Naive thymus-derived CD4-positive, alpha-beta T cell (primary cell): Measurements from ENCODE around the gene RBM17. TPM values are rescaled to one million over a fixed set of nuclear protein-coding genes. Genes with fewer than 3 reads are reported as not detected.

Experiments used
- ATAC-seq: fragments of 150-1000 bp; cut with Tn5 transposase; 2 replicates; pipeline ENCODE4 v1.10.0; 2021; ENCODE audit warnings: mild to moderate bottlenecking, moderate library complexity
- CTCF ChIA-PET: fragments of 350-600 bp; sonication (Branson Sonifier 250); formaldehyde crosslinking; loops from one replicate; lab custom pipeline; 2021; ENCODE audit warnings: antibody characterized with exemption; lab: Charles Lee
- POLR2A ChIA-PET: fragments of 350-600 bp; sonication (Branson Sonifier 250); formaldehyde crosslinking; loops from one replicate; lab custom pipeline; 2021; ENCODE audit warnings: antibody characterized with exemption, inconsistent platforms; lab: Charles Lee
- DNase-seq, 9 donors: peaks; one replicate each; pipeline versions ENCODE4 v3.0.0 to v3.0.0-alpha.2; 2020 to 2022; ENCODE audit warnings: mixed read lengths in 1 of 9
- H3K27ac ChIP-seq: one replicate; pipeline ENCODE4 v1.7.0; 2013; ENCODE audit warnings: mild to moderate bottlenecking, low read depth, low read length, moderate library complexity
- H3K27me3 ChIP-seq, 2 donors: one replicate each; pipeline ENCODE4 v1.7.0; 2013; ENCODE audit warnings: low read length in 2 of 2, mild to moderate bottlenecking in 2 of 2, moderate library complexity in 2 of 2; ENCODE audit not compliant: control insufficient read depth in 2 of 2, insufficient read depth in 2 of 2
- H3K36me3 ChIP-seq, 3 experiments: 1 replicate in 2 of 3; 2 replicates in 1 of 3; pipeline ENCODE4 v1.7.0; 2013; ENCODE audit warnings: low read length in 3 of 3, mild to moderate bottlenecking in 3 of 3, moderate library complexity in 1 of 3; ENCODE audit not compliant: insufficient read depth in 3 of 3, control insufficient read depth in 2 of 3
- H3K4me1 ChIP-seq, 2 donors: one replicate each; pipeline ENCODE4 v1.7.0; 2013; ENCODE audit warnings: low read length in 2 of 2, mild to moderate bottlenecking in 2 of 2, moderate library complexity in 1 of 2; ENCODE audit not compliant: control insufficient read depth in 2 of 2, insufficient read depth in 2 of 2
- H3K4me3 ChIP-seq: 2 replicates; pipeline ENCODE4 v1.7.0; 2013; ENCODE audit warnings: mild to moderate bottlenecking, low read length
- H3K9me3 ChIP-seq, 3 experiments: 1 replicate in 2 of 3; 2 replicates in 1 of 3; pipeline ENCODE4 v1.7.0; 2013; ENCODE audit warnings: low read length in 3 of 3; ENCODE audit not compliant: control insufficient read depth in 2 of 3
- H3K27ac Mint-ChIP-seq, 9 donors: one replicate each; pipeline ENCODE4 v1.8.0; 2020 to 2022; ENCODE audit warnings: mixed read lengths in 9 of 9, mild to moderate bottlenecking in 8 of 9, moderate library complexity in 5 of 9, inconsistent platforms in 2 of 9
- H3K27me3 Mint-ChIP-seq, 5 donors: one replicate each; pipeline ENCODE4 v1.8.0; 2021 to 2022; ENCODE audit warnings: mixed read lengths in 5 of 5, mild to moderate bottlenecking in 1 of 5
- H3K36me3 Mint-ChIP-seq, 5 donors: one replicate each; pipeline ENCODE4 v1.8.0; 2020 to 2022; ENCODE audit warnings: mixed read lengths in 5 of 5, mild to moderate bottlenecking in 3 of 5, inconsistent platforms in 1 of 5
- H3K4me1 Mint-ChIP-seq, 7 donors: one replicate each; pipeline ENCODE4 v1.8.0; 2020 to 2022; ENCODE audit warnings: mixed read lengths in 7 of 7, mild to moderate bottlenecking in 3 of 7, inconsistent platforms in 1 of 7
- H3K4me3 Mint-ChIP-seq, 10 donors: one replicate each; pipeline ENCODE4 v1.8.0; 2020 to 2022; ENCODE audit warnings: mild to moderate bottlenecking in 10 of 10, mixed read lengths in 10 of 10, moderate library complexity in 6 of 10, inconsistent platforms in 2 of 10
- H3K9me3 Mint-ChIP-seq, 11 donors: one replicate each; pipeline ENCODE4 v1.8.0; 2020 to 2022; ENCODE audit warnings: mixed read lengths in 11 of 11, mild to moderate bottlenecking in 4 of 11, inconsistent platforms in 1 of 11, moderate library complexity in 1 of 11
- intact Hi-C, 2 donors: fragments of 100-400 bp; cut with micrococcal nuclease; formaldehyde crosslinking; loops; one replicate each; pipeline ENCODE4 v1.15.1; 2023
- polyA plus RNA-seq, 2 donors: library from polyadenylated mRNA; unstranded; fragments of 300-500 nt; fragmentation: Illumina TruSeq; gene quantifications; one replicate each; pipeline ENCODE4 v1.2.3, GENCODE V29; 2021
- total RNA-seq, 6 experiments: library from RNA in 5 of 6; stranded (reverse) in 5 of 6; gene quantifications; 1 replicate in 5 of 6; 2 replicates in 1 of 6; pipeline ENCODE4 v1.2.3 and lab custom pipeline; 2021 to 2026

Gene RBM17
- total and polyA plus RNA-seq, 7 experiments from 2014 or later: 66.6 to 158 (median 121) TPM

DNA sequence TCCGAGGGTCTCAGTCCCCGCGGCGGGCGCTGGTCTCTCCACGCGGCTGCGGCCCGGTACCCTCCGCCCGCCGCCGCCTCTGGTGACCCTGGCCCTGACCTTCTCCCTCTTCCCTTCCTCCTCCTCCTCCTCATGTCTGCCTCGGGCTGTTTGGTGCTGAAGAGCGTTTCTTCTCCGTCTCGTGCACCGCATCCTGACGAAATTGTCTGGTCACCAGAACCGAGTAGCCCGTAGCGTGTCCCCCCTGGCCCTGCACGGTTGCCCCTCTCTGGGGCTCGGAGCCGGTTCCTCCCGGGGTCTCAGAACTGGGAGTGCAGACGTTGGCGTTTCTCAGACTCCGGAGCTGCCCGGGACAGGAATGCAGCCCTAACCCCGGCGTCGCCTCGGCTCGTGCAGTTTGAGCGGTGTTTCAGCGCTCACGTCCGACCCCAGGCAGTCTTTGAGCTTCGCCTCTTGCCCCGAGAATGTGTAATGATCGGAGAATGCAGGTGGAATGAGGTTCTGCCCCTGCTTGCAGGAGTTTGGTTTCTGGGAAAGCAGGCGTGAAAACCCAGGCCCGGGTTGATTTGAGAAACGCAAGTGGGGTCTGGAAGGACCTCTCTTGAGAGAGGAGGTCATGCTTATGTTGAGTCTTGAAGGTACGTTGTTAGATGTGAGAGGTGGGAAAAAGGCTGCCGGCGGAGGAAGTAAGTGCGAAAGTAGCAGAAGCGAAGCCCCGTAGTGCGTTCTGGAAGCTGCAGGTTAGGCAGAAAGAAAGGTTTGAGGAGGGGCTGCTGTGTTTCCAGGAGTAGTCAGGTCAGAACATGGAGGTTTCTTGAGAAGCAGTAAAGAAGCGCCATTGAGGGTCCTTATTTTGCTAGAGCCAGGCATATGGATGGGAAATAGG, 743 bp downstream of the RBM17 start:
- H3K27me3 ChIP-seq: no peaks in the 10 kb centered on the region
- peak overlapping the region; percentile 84 for H3K27ac ChIP-seq
- peak overlapping the region; percentile 84 to 100 (median 94) for H3K4me3 Mint-ChIP-seq
- intact Hi-C loops: loop anchor here (1.0 to 10.0 kb wide), 8 partner anchors 55 to 589 kb away; partner anchors contain the start of genes GDI2 (in 2 of the 2), FBH1 (in 1 of the 2), PRKCQ (in 1 of the 2) and TASOR2 (in 1 of the 2)
- no peaks in the 10 kb centered on the region for H3K9me3 ChIP-seq
- H3K9me3 Mint-ChIP-seq: peaks cover 0 to 1% (median 0%) of the 10 kb centered on the region in 11 donors
- peak; percentile 1 for ATAC-seq
- peaks cover 52 to 80% (median 71%) of the 10 kb centered on the region in 7 donors for H3K4me1 Mint-ChIP-seq
- H3K27me3 Mint-ChIP-seq: no peaks in the 10 kb centered on the region
- peaks cover 24 to 45% of the 10 kb centered on the region in 2 donors for H3K4me1 ChIP-seq
- ChIA-PET POLR2A (interaction anchor here (0.7 to 1.6 kb wide), 7 partner anchors 20 to 504 kb away, joined by 3 to 8 read pairs (median 3); partner anchors contain the start of gene PFKFB3), CTCF (interaction anchor here (0.7 to 1.9 kb wide), 6 partner anchors 35 to 320 kb away, joined by 3 to 10 read pairs (median 4); no protein-coding TSS in a partner anchor)
- peak in 6 of 9 donors; percentile 19 to 31 (median 27) for DNase-seq
- H3K27ac Mint-ChIP-seq: peak overlapping the region; percentile 58 to 91 (median 82)
- H3K36me3 ChIP-seq: peaks cover 0 to 3% (median 0%) of the 10 kb centered on the region in 3 experiments
- H3K36me3 Mint-ChIP-seq: peaks cover 0 to 6% (median 0%) of the 10 kb centered on the region in 5 donors
- H3K4me3 ChIP-seq: peak overlapping the region; percentile 85

DNA sequence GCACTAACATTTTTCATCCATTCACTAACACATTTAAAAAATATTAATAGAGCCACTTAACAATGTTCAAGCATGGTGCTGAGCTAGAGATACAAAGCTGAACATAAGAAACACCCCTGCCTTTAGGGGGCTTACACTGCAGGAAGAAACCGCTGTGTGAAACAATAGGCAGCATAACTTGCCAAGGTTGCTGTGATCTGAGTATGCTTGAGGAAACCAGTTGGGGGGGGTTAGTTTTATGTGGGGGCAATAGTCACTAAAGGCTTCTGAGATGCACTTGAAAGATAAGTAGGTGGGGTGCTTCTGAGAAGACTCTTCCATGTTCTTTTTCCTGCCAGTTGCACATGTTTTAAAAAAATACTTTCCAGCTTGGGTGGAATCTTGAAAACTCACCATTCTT, 2.8 kb downstream of the RBM17 start:
- ChIA-PET POLR2A (interaction anchor here (0.8 to 1.2 kb wide), 3 partner anchors 23 to 257 kb away, joined by 3 read pairs; no protein-coding TSS in a partner anchor), CTCF (interaction anchor here (1.0 to 1.9 kb wide), 2 partner anchors 72 to 77 kb away, joined by 3 to 4 read pairs; no protein-coding TSS in a partner anchor)
- peaks cover 20 to 40% of the 10 kb centered on the region in 2 donors for H3K4me1 ChIP-seq
- Mint-ChIP-seq H3K27me3 (no peaks in the 10 kb centered on the region), H3K4me1 (peaks cover 56 to 87% (median 83%) of the 10 kb centered on the region in 7 donors), H3K36me3 (peaks cover 0 to 9% (median 0%) of the 10 kb centered on the region in 5 donors), H3K27ac (peak overlapping the region in 7 of 9 donors; percentile 10 to 67 (median 51)), H3K4me3 (peak overlapping the region; percentile 44 to 100 (median 52)), H3K9me3 (peaks cover 0 to 1% (median 0%) of the 10 kb centered on the region in 11 donors)
- no peaks in the 10 kb centered on the region for H3K27me3 ChIP-seq
- ATAC-seq (no peak), DNase-seq (peak in 2 of 9 donors; percentile 18 to 35)
- H3K9me3 ChIP-seq: no peaks in the 10 kb centered on the region
- intact Hi-C loops: no loop called here
- H3K4me3 ChIP-seq: no peak overlapping the region
- peak overlapping the region; percentile 9 for H3K27ac ChIP-seq
- H3K36me3 ChIP-seq: peaks cover 0 to 3% (median 0%) of the 10 kb centered on the region in 3 experiments

GRCh38 chr10:6092731-6093130, 3.9 kb downstream of the RBM17 start:
- ChIA-PET POLR2A (interaction anchor here (1.2 kb wide), 1 partner anchor 256 kb away, joined by 3 read pairs; no protein-coding TSS in a partner anchor), CTCF (interaction anchor here (1.9 kb wide), 1 partner anchor 78 kb away, joined by 4 read pairs; no protein-coding TSS in a partner anchor)
- intact Hi-C loops: no loop called here
- no peak for ATAC-seq
- Mint-ChIP-seq H3K4me3 (peak overlapping the region in 4 of 10 donors; percentile 19 to 95 (median 38)), H3K36me3 (peaks cover 0 to 16% (median 5%) of the 10 kb centered on the region in 5 donors), H3K9me3 (no peaks in the 10 kb centered on the region), H3K27me3 (no peaks in the 10 kb centered on the region), H3K4me1 (peaks cover 56 to 85% (median 77%) of the 10 kb centered on the region in 7 donors), H3K27ac (peak overlapping the region in 3 of 9 donors; percentile 10 to 55 (median 33))
- H3K9me3 ChIP-seq: no peaks in the 10 kb centered on the region
- H3K36me3 ChIP-seq: peaks cover 0 to 13% (median 0%) of the 10 kb centered on the region in 3 experiments
- no peak overlapping the region for H3K4me3 ChIP-seq
- DNase-seq: no peak
- H3K4me1 ChIP-seq: peaks cover 20 to 34% of the 10 kb centered on the region in 2 donors
- H3K27me3 ChIP-seq: no peaks in the 10 kb centered on the region
- no peak overlapping the region for H3K27ac ChIP-seq

GRCh38 chr10:6095810-6096570, 7.2 kb downstream of the RBM17 start:
- ATAC-seq (no peak), DNase-seq (no peak)
- Histone ChIP-seq H3K27ac (no peak overlapping the region), H3K4me1 (peaks cover 6 to 18% of the 10 kb centered on the region in 2 donors), H3K4me3 (no peak overlapping the region), H3K27me3 (no peaks in the 10 kb centered on the region), H3K9me3 (no peaks in the 10 kb centered on the region), H3K36me3 (peaks cover 0 to 26% (median 0%) of the 10 kb centered on the region in 3 experiments)
- Mint-ChIP-seq H3K9me3 (no peaks in the 10 kb centered on the region), H3K36me3 (peaks cover 6 to 22% (median 10%) of the 10 kb centered on the region in 5 donors), H3K27me3 (no peaks in the 10 kb centered on the region), H3K4me1 (peaks cover 38 to 75% (median 68%) of the 10 kb centered on the region in 7 donors), H3K4me3 (no peak overlapping the region), H3K27ac (peak overlapping the region in 3 of 9 donors; percentile 16 to 65 (median 59))
- intact Hi-C loops: no loop called here
- CTCF ChIA-PET: interaction anchor here (0.6 to 1.8 kb wide), 4 partner anchors 9 to 306 kb away, joined by 4 to 7 read pairs (median 4); no protein-coding TSS in a partner anchor
- POLR2A ChIA-PET: interaction anchor here (0.6 to 1.5 kb wide), 4 partner anchors 46 to 276 kb away, joined by 3 to 4 read pairs (median 3); no protein-coding TSS in a partner anchor

- Mint-ChIP-seq H3K4me1 (peaks cover 30 to 64% (median 58%) of the 10 kb centered on the region in 7 donors), H3K4me3 (no peak overlapping the region), H3K27me3 (no peaks in the 10 kb centered on the region), H3K36me3 (peaks cover 9 to 26% (median 13%) of the 10 kb centered on the region in 5 donors), H3K9me3 (no peaks in the 10 kb centered on the region), H3K27ac (peak overlapping the region in 4 of 9 donors; percentile 6 to 59 (median 31))
- Histone ChIP-seq H3K4me1 (peaks cover 0 to 7% of the 10 kb centered on the region in 2 donors), H3K36me3 (peaks cover 0 to 37% (median 10%) of the 10 kb centered on the region in 3 experiments), H3K4me3 (no peak overlapping the region), H3K9me3 (no peaks in the 10 kb centered on the region), H3K27ac (no peak overlapping the region), H3K27me3 (no peaks in the 10 kb centered on the region)
- intact Hi-C loops: no loop called here
- ChIA-PET POLR2A (interaction anchor here (1.1 to 1.5 kb wide), 2 partner anchors 47 to 66 kb away, joined by 3 to 4 read pairs; no protein-coding TSS in a partner anchor), CTCF (interaction anchor here (0.8 to 1.1 kb wide), 2 partner anchors 11 to 83 kb away, joined by 4 to 7 read pairs; no protein-coding TSS in a partner anchor)
- ATAC-seq (no peak), DNase-seq (no peak)
Measured at GRCh38 chr10:6097063-6097462, 8.2 kb downstream of the RBM17 start.
